Measurements from ENCODE around the gene NUDT16L1.

The NUDT16L1 gene

GRCh38 chr16:4693296-4693955, at the start of gene NUDT16L1:
Gene NUDT16L1 (plus strand): TSS chr16:4693562. CDS start chr16:4693727, 165 bp downstream.
- DNase-seq = peak; percentile 98

GRCh38 chr16:4646773-4647643, 46.4 kb upstream of the NUDT16L1 start:
- DNase-seq = no peak

- DNase-seq = no peak
These were observed 45.8 kb upstream of the NUDT16L1 start for GRCh38 chr16:4647644-4647980.

DNA sequence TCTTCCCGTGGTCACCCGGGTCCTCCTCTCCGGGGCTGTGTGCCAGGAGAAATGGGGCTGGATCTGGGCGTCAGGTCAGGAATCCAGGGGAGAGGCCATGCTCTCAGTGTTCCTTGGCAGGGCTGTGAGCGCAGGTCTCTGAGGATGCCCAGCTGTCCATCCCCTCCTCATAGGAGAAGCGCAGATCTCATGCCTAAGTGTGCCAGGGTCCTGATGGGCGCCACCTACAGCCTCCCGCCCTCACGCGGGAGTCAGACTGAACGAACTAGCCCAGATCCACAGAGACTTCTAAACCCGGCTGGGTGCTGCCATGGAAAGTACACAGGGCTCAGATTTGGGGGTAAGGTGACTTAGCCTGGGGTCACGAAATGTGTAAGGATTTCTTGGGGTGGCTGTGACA, 44.4 kb upstream of the NUDT16L1 start:
- no peak for DNase-seq

DNA sequence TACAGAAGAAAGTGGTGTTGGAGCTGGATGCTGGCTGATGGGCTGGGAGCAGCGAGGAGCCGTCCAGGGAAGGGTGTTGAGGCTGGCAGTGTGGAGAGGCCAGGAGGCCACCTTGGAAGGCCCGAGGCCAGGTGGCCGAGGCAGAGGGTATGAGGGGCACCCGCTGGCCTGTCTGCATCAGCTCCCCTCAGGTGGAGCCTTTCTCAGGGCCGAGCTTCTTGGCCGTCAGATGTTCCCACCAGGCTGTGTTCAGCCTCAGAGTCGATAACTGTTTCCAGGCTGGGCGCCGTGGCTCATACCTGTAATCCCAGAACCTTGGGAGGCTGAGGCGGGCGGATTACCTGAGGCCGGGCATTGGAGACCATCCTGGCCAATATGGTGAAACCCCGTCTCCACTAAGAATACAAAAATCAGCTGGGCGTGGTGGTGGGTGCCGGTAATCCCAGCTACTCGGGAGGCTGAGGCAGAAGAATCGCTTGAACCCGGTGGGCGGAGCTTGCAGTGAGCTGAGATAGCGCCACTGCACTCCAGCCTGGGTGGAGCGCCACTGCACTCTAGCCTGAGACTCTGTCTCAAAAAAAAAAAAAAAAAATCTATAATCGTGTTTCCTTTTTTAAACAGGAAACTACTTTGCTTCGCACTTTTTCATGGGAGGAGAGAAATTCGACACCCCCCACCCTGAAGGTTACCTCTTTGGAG, 43.5 kb upstream of the NUDT16L1 start:
- no peak for DNase-seq

GRCh38 chr16:4650443-4651074, 42.8 kb upstream of the NUDT16L1 start:
- peak; percentile 86 for DNase-seq

- no peak for DNase-seq
These were observed 41.5 kb upstream of the NUDT16L1 start for GRCh38 chr16:4651827-4652226.

GRCh38 chr16:4652561-4652960, 40.8 kb upstream of the NUDT16L1 start:
- DNase-seq = no peak

GRCh38 chr16:4654011-4654963, 39.1 kb upstream of the NUDT16L1 start:
- no peak for DNase-seq

- no peak for DNase-seq
These were observed 38.3 kb upstream of the NUDT16L1 start for GRCh38 chr16:4654964-4655590.

DNA sequence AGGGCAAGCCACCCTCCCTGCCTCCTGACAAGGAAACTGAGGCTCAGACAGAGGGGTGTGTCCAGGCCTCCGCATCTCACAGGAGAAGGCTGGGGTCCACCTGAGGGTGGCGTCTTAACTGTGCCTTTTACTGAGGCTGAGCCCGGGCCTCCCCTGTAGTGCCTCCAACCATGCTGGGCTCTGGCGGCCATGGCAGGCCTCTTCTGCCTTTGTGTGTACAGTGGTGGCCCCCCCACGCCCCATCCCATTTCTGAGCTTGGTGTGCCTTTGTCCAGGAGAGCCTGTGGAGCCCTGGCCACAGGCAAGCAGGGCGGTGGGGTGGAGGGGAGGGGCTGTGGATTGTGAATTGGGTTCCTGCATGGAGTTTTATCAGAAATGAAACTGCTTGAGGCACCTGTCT, 37.6 kb upstream of the NUDT16L1 start:
- no peak for DNase-seq

DNA sequence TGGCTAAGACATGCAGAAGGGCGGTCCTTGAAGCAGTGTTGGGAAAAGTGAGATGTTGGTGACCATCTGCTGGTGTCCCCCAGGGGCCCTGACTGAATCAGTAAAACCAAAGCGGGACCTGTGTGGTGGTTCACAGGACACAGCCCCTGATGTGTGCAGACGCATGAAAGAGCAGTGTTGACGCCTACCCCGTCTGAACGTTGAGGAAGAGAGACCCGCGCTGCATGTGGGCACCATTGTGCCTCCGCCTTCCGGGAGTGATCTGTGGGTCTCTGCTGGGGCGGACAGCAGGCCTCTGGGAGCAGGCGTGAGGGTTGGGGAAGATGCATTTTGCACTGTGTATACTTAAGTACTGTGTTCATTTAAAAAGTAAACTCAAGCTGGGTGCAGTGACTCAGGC, 37.1 kb upstream of the NUDT16L1 start:
- DNase-seq = no peak

GRCh38 chr16:4656695-4657686, 36.4 kb upstream of the NUDT16L1 start:
- DNase-seq = no peak

- DNase-seq = no peak
These were observed 33.7 kb upstream of the NUDT16L1 start for GRCh38 chr16:4659363-4660353.

GRCh38 chr16:4660454-4661007, 32.8 kb upstream of the NUDT16L1 start:
- DNase-seq = peak; percentile 65

DNA sequence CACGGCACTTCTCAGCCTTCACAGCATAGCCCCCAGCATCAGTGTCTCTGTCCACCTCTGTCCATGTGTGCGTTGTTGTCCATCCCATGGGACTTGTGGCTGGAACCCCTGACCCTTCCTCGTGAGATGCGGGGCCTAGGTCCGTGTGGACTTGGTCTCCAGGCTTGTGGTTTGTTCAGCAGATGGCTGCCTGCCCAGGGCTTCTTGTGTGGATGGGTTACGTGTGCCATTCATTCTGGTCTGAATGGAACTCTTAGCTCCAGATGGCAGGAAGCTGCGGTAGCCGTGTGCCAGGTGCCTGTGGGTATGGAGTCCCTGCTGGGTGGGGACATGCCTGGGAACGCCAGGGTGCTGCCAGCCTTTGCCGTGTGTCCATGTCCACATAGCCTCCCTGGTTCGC, 31.7 kb upstream of the NUDT16L1 start:
- no peak for DNase-seq

- no peak for DNase-seq
These were observed 29.9 kb upstream of the NUDT16L1 start for GRCh38 chr16:4663465-4663776.

DNA sequence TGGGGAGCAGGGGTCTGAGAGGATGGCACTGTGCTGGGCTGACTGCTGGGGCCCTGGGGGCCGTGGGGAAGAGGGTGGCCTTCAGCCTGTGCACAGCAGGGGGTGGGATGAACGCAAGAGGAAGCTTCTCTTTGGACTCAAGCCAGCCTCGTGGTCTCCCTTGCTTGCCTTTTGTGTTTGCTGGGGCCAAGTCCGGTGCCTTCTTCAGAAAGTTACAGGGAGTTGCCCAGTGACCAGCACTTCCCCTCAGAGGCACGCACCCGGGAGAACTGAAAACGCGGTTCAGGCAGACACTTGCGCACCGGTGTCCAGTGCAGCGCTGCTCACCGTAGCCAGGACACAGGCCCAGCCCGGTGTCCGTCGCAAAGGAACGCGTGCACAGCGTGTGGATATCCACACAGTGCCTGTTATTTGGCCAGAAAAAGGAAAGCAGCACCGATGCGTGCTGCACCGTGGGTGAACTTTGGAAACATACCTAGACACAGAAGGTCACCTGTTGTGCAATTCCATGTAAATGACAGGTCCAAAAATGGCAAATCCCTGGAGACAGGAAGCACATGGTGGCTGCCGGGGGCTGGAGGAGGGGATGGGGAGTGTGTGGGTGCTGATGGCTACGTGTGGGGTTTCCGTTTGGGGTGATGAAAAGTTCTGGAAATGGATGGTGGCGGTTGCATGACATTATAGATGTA, 29.4 kb upstream of the NUDT16L1 start:
- DNase-seq = no peak

Measured in activated CD4-positive, alpha-beta T cell treated with anti-CD3 and anti-CD28 coated beads, Interleukin-2, Interleukin-6, amounts not matched to agents 100 ng/mL and 50 ng/mL, durations not matched to agents 16 hours and 8 hours (primary cell).